Measurements from ENCODE around the gene TCF12. TPM values are rescaled to one million over a fixed set of nuclear protein-coding genes. Genes with fewer than 3 reads are reported as not detected.
"Not testable (repeated sequence)": the region's sequence is repeated elsewhere in the genome, so short reads cannot be mapped to it uniquely, and the experiment has no call there.

TCF12 gene
- total RNA-seq, 1 donor from 2014 or later, result 78.6 TPM

GRCh38 chr15:57007797-57008196 is 89.4 kb downstream of the TCF12 start:
- intact Hi-C loops (cut with micrococcal nuclease); H3K9me3 Mint-ChIP-seq; H3K36me3 Mint-ChIP-seq (ENCODE audit: low read depth); DNase-seq; H3K27ac Mint-ChIP-seq; H3K27me3 Mint-ChIP-seq; H3K4me1 Mint-ChIP-seq; H3K4me3 Mint-ChIP-seq: not testable (repeated sequence)

- Mint-ChIP-seq H3K27ac (no peak overlapping the region), H3K4me3 (no peak overlapping the region), H3K4me1 (peaks cover 5% of the 10 kb centered on the region), H3K9me3 (no peaks in the 10 kb centered on the region), H3K36me3 (ENCODE audit: low read depth) (peaks cover 3% of the 10 kb centered on the region), H3K27me3 (no peaks in the 10 kb centered on the region)
- no peak for DNase-seq
- intact Hi-C loops (cut with micrococcal nuclease), result no loop called here
These were observed 92.3 kb downstream of the TCF12 start for GRCh38 chr15:57010724-57011123.

- DNase-seq, result no peak
- intact Hi-C loops (cut with micrococcal nuclease), result no loop called here
- H3K4me3 Mint-ChIP-seq, result no peak overlapping the region
- H3K36me3 Mint-ChIP-seq (ENCODE audit: low read depth), result peaks cover 3% of the 10 kb centered on the region
- peaks cover 8% of the 10 kb centered on the region for H3K4me1 Mint-ChIP-seq
- H3K9me3 Mint-ChIP-seq, result no peaks in the 10 kb centered on the region
- no peaks in the 10 kb centered on the region for H3K27me3 Mint-ChIP-seq
- H3K27ac Mint-ChIP-seq, result no peak overlapping the region
These were observed 94.1 kb downstream of the TCF12 start for GRCh38 chr15:57012556-57012955.

DNA sequence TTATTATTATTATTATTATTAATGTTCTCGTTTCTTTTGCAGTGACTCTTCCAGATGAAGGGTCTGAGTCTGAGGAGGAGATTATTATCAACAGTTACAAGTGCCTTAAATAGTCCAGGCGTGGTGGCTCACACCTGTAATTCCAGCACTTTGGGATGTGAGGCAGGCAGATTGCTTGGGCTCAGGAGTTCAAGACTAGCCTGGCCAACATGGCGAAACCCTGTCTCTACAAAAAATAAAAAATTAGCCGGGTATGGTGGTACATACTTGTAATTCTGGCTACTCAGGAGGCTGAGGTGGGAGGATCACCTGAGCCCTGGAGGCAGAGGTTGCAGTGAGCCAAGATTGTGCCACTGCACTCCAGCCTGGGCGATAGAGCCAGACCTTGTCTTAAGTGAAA is 96.5 kb downstream of the TCF12 start:
- intact Hi-C loops (cut with micrococcal nuclease); H3K4me3 Mint-ChIP-seq; H3K36me3 Mint-ChIP-seq (ENCODE audit: low read depth); H3K27ac Mint-ChIP-seq; DNase-seq; H3K4me1 Mint-ChIP-seq; H3K27me3 Mint-ChIP-seq; H3K9me3 Mint-ChIP-seq: not testable (repeated sequence)

DNA sequence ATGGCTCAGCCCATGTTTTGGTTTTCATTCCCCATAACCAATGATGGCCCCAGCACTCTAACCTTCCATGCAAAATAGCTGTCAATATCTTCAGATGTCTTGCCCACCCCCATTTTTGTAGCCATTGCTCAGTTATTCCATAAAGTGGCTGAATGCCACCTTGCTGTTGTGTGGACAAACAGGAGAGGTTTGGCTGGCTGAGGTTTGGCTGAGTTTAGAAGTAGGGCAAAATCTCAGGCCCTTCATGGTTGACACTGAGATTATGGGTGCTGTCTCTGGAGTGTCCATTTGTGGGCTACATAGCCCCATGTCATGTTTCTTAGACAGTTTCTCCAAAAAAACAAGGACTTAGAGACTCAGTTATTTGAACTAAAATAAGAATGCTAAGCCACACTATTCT is 96.9 kb downstream of the TCF12 start:
- intact Hi-C loops (cut with micrococcal nuclease), result no loop called here
- Mint-ChIP-seq H3K9me3 (no peaks in the 10 kb centered on the region), H3K27ac (no peak overlapping the region), H3K36me3 (ENCODE audit: low read depth) (no peaks in the 10 kb centered on the region), H3K4me3 (no peak overlapping the region), H3K27me3 (no peaks in the 10 kb centered on the region), H3K4me1 (peaks cover 8% of the 10 kb centered on the region)
- no peak for DNase-seq

GRCh38 chr15:57015897-57016296 is 97.5 kb downstream of the TCF12 start:
- Mint-ChIP-seq H3K27ac (no peak overlapping the region), H3K4me1 (peaks cover 8% of the 10 kb centered on the region), H3K4me3 (no peak overlapping the region), H3K27me3 (no peaks in the 10 kb centered on the region), H3K36me3 (ENCODE audit: low read depth) (peaks cover under 1% of the 10 kb centered on the region), H3K9me3 (no peaks in the 10 kb centered on the region)
- no peak for DNase-seq
- intact Hi-C loops (cut with micrococcal nuclease), result no loop called here

- DNase-seq, result no peak
- Mint-ChIP-seq H3K27ac (no peak overlapping the region), H3K9me3 (no peaks in the 10 kb centered on the region), H3K27me3 (no peaks in the 10 kb centered on the region), H3K4me3 (no peak overlapping the region), H3K36me3 (ENCODE audit: low read depth) (peaks cover 3% of the 10 kb centered on the region), H3K4me1 (peaks cover 8% of the 10 kb centered on the region)
- intact Hi-C loops (cut with micrococcal nuclease), result no loop called here
These were observed 98.6 kb downstream of the TCF12 start for GRCh38 chr15:57017024-57017423.

GRCh38 chr15:57018151-57018550 is 99.7 kb downstream of the TCF12 start:
- Mint-ChIP-seq H3K36me3 (ENCODE audit: low read depth) (peaks cover 7% of the 10 kb centered on the region), H3K27ac (no peak overlapping the region), H3K9me3 (peaks cover 4% of the 10 kb centered on the region), H3K4me1 (peaks cover 16% of the 10 kb centered on the region), H3K27me3 (no peaks in the 10 kb centered on the region), H3K4me3 (no peak overlapping the region)
- intact Hi-C loops (cut with micrococcal nuclease), result no loop called here
- DNase-seq, result no peak

DNA sequence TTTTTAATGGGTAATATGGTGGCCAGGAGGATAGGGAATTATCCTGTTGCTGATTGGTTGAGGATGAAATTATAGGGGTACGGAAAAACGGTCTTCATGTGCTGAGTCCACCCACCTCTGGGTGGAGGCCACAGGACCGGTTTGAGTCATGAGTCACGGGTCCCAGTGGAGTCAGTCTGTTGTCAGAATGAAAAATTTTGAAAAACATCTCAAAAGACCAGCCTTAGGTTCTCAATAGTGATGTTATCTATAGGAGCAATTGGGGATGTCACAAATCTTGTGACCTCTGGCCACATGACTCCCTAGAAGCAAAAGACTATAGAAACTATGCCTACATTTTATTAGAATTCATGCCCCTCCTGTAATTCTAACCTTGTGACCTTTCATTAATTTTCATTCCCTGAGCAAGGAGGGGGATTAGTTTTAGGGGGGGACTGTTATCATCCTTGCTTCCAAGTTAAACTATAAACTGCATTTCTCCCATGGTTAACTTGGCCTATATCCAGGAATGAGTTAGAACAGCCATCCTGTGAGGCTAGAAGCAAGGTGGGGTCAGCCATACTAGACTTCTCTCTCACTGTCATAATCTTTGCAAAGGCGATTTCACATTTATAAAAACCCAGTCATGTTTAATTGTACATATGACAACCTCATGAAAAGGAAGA is 101.2 kb downstream of the TCF12 start:
- intact Hi-C loops (cut with micrococcal nuclease), result no loop called here

DNA sequence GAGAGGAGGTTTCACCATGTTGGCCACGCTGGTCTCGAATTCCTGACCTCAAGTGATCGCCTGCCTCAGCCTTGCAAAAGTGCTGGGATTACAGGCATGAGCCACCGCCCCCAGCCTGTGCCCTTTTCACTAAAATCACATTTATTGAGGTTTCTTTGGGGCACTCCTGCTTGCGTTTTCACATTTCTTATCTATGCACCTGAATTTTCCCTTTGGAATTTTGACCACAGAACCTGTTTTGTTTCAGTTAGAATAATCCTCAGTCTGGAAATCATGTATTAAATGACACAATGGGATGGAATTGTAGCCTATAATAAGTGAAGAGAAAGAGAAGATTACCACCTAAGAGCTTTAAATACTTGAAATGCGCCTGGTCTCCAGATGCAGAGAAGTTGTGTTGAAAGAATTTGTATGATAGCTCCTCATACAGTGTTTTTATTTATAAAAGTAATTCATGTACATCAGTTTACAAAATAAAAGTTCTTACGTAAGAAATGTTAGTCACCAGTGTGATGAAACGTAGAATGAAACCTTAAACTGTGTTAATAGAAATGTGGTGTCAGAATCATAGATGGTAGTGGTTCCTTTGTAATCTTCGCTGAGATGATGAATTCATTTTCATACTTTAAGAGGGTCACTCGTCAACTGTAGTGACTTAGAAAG is 107.0 kb downstream of the TCF12 start:
- intact Hi-C loops (cut with micrococcal nuclease), result no loop called here
- no peak overlapping the region for H3K4me3 Mint-ChIP-seq
- no peak overlapping the region for H3K27ac Mint-ChIP-seq
- peaks cover 4% of the 10 kb centered on the region for H3K9me3 Mint-ChIP-seq
- H3K36me3 Mint-ChIP-seq (ENCODE audit: low read depth), result peaks cover 7% of the 10 kb centered on the region
- no peaks in the 10 kb centered on the region for H3K27me3 Mint-ChIP-seq
- peaks cover 11% of the 10 kb centered on the region for H3K4me1 Mint-ChIP-seq
- no peak for DNase-seq

More for the DNA sequence above, 101.2 kb downstream of the TCF12 start:
- H3K27ac Mint-ChIP-seq, result no peak overlapping the region
- H3K4me1 Mint-ChIP-seq, result peaks cover 18% of the 10 kb centered on the region
- peaks cover 7% of the 10 kb centered on the region for H3K36me3 Mint-ChIP-seq (ENCODE audit: low read depth)
- peaks cover 4% of the 10 kb centered on the region for H3K9me3 Mint-ChIP-seq
- no peak overlapping the region for H3K4me3 Mint-ChIP-seq
- no peaks in the 10 kb centered on the region for H3K27me3 Mint-ChIP-seq
- DNase-seq, result no peak

DNA sequence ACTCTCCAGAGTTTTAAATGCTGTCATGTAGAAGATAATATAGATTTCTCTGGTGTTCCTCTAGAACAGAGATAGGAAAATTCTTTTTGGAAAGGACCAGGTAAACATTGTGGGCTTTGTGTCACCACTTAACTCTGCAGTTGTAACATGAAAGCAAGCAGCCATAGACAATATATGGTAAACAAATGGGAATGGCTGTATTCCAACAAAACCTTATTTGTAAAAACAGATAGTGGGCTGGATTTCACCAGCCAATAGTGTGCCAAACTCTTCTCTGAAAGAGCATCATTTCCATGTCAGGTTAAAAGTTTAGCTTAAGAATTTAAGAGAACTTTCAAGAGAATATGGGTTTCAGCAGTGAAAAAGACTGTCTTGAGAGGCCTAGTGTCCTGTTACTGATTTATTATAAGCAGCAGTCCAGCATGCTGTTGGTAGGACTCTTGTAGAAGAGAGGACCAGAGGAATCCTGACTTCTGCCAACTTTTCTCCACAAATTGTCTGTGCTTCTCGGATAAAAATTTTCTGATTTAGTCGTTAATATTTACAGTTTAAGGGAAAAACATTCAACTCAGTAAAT is 107.7 kb downstream of the TCF12 start:
- intact Hi-C loops (cut with micrococcal nuclease), result no loop called here
- Mint-ChIP-seq H3K9me3 (peaks cover 4% of the 10 kb centered on the region), H3K27ac (no peak overlapping the region), H3K36me3 (ENCODE audit: low read depth) (peaks cover 4% of the 10 kb centered on the region), H3K27me3 (no peaks in the 10 kb centered on the region), H3K4me3 (no peak overlapping the region), H3K4me1 (peaks cover 13% of the 10 kb centered on the region)
- DNase-seq, result no peak

- Mint-ChIP-seq H3K36me3 (ENCODE audit: low read depth) (peaks cover 1% of the 10 kb centered on the region), H3K27me3 (no peaks in the 10 kb centered on the region), H3K4me3 (no peak overlapping the region), H3K9me3 (peaks cover 2% of the 10 kb centered on the region), H3K4me1 (peaks cover 12% of the 10 kb centered on the region), H3K27ac (no peak overlapping the region)
- intact Hi-C loops (cut with micrococcal nuclease), result no loop called here
- no peak for DNase-seq
These were observed 109.2 kb downstream of the TCF12 start for GRCh38 chr15:57027596-57027995.

- no peak for DNase-seq
- Mint-ChIP-seq H3K27ac (no peak overlapping the region), H3K4me3 (no peak overlapping the region), H3K36me3 (ENCODE audit: low read depth) (no peaks in the 10 kb centered on the region), H3K4me1 (peaks cover 6% of the 10 kb centered on the region), H3K27me3 (no peaks in the 10 kb centered on the region), H3K9me3 (no peaks in the 10 kb centered on the region)
- intact Hi-C loops (cut with micrococcal nuclease), result no loop called here
These were observed 109.7 kb downstream of the TCF12 start for GRCh38 chr15:57028176-57028575.

DNA sequence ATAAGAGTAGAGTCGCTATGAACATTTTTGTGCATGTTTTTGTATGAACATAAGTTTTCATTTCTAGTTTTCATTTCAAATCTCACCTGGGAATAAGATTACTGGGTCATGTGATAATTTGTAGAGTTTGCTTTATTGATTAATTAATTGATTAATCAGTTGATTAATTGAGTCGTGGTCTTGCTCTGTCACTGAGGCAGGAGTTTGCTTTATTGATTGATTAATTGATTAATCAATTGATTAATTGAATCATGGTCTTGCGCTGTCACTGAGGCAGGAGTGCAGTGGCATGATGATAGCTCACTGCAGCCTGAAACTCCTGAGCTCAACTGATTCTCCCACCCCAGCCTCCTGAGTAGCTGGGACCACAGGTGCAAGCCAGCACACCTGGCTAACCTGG is 111.6 kb downstream of the TCF12 start:
- Mint-ChIP-seq H3K9me3 (no peaks in the 10 kb centered on the region), H3K36me3 (ENCODE audit: low read depth) (no peaks in the 10 kb centered on the region), H3K4me1 (peaks cover 3% of the 10 kb centered on the region), H3K27ac (no peak overlapping the region), H3K4me3 (no peak overlapping the region), H3K27me3 (no peaks in the 10 kb centered on the region)
- intact Hi-C loops (cut with micrococcal nuclease), result no loop called here
- no peak for DNase-seq

All from activated CD4-positive, alpha-beta T cell treated with anti-CD3 and anti-CD28 coated beads, Interleukin-2, amount 10 ng/mL, durations not matched to agents 24 days and 14 days (primary cell).